ENCODE results near the gene UTP14C. TPM values are rescaled to one million over a fixed set of nuclear protein-coding genes. Genes with fewer than 3 reads are reported as not detected.

Gene UTP14C
- total and polyA plus RNA-seq, 4 donors: 2.8 to 26.8 (median 11.5) TPM

DNA sequence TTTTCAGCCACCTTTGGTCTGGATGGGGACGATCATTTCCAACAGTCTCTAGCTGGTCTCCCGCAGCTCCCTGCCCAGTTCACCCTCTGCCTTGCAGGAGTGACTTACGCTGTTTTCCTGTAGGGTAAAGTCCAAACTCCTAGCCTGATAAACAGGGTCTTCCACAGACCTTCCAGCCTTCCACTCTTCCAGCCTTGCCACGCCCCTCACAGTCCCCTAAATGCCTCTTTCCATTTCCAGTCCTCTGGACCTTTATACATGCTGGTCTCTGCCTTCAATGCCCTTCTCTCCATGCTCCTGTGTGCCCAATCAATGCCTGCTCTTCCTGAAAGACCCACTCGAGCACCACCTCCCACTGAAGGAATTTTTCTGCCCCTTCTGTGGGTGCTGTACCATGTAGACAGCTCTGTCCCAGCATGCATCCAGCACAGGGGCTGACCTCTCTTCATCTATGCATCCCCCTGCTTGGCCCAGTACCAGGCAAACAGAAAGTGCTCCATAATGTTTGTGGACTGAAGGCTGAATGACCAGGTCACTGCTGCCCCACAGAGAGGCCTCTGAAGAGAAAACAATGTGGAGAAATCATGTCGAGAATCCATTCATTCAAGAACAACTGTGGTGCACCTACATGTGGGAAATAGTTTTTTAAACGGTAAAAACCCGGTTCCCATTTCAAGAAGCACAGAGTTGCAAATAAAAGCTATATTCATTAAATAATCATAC, 17.8 kb upstream of the UTP14C start:
- ATAC-seq (ENCODE audit: insufficient read depth, low FRiP score) (no peak), DNase-seq (no peak)
- H3K9me3 ChIP-seq (ENCODE audit: control insufficient read depth in 4 of 4, insufficient read depth in 3 of 4, low read length in 3 of 4): no peaks in the 10 kb centered on the region
- WGBS, 2 donors: 87 to 93% methylated on average over 8 of the region's 8 CpGs
- H3K4me3 ChIP-seq: no peak overlapping the region
- H3K36me3 ChIP-seq (ENCODE audit: control insufficient read depth in 4 of 4, insufficient read depth in 4 of 4, low read length in 4 of 4): no peaks in the 10 kb centered on the region
- H3K9ac ChIP-seq (ENCODE audit: insufficient read depth in 1 of 2, low read length in 2 of 2): no peak overlapping the region
- no peaks in the 10 kb centered on the region for H3K27me3 ChIP-seq (ENCODE audit: control insufficient read depth in 3 of 3, insufficient read depth in 3 of 3, low read length in 2 of 3)
- H3K27ac ChIP-seq (ENCODE audit: low read depth in 1 of 2, low read length in 1 of 2): no peak overlapping the region
- H3K4me1 ChIP-seq (ENCODE audit: control insufficient read depth in 5 of 5, insufficient read depth in 5 of 5, low read length in 5 of 5): peaks cover 3 to 12% (median 7%) of the 10 kb centered on the region in 5 donors
- TF ChIP-seq CTCF (IDR thresholded peaks at IDR 0.05; ENCODE audit: control extremely low read depth, extremely low read depth): no peak

DNA sequence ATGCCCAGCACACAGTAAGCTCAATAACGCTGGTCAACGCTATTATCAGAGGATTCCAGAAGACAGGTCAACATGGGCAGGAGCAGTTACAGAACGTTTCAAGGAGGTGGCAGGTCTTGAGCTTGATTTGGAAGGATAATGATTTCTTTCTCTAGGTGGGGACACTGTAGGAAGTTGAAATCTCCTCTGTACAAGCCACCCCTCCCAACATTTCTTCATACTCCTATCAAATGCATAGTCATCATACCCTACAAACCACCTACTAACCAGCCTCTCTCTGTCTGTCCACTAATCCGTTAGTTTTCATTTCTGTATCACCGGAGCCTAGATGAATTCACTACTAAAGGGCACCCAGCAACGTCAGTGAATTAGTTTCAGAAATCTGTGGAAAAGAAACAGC, 14.5 kb upstream of the UTP14C start:
- Histone ChIP-seq H3K9ac (ENCODE audit: insufficient read depth in 1 of 2, low read length in 2 of 2) (peak overlapping the region in 1 of 2 donors; percentile 1), H3K4me3 (no peak overlapping the region), H3K36me3 (ENCODE audit: control insufficient read depth in 4 of 4, insufficient read depth in 4 of 4, low read length in 4 of 4) (no peaks in the 10 kb centered on the region), H3K27ac (ENCODE audit: low read depth in 1 of 2, low read length in 1 of 2) (no peak overlapping the region), H3K9me3 (ENCODE audit: control insufficient read depth in 4 of 4, insufficient read depth in 3 of 4, low read length in 3 of 4) (no peaks in the 10 kb centered on the region), H3K4me1 (ENCODE audit: control insufficient read depth in 5 of 5, insufficient read depth in 5 of 5, low read length in 5 of 5) (peaks cover 3 to 22% (median 10%) of the 10 kb centered on the region in 5 donors), H3K27me3 (ENCODE audit: control insufficient read depth in 3 of 3, insufficient read depth in 3 of 3, low read length in 2 of 3) (no peaks in the 10 kb centered on the region)
- no peak for ATAC-seq (ENCODE audit: insufficient read depth, low FRiP score)
- 66 to 76% methylated on average over 6 of the region's 6 CpGs for WGBS, 2 donors
- no peak for TF ChIP-seq CTCF (IDR thresholded peaks at IDR 0.05; ENCODE audit: control extremely low read depth, extremely low read depth)
- DNase-seq: no peak

- H3K27ac ChIP-seq (ENCODE audit: low read depth in 1 of 2, low read length in 1 of 2): peak within 1 kb of the TSS; percentile 85 to 90
- ATAC-seq (ENCODE audit: insufficient read depth, low FRiP score) (no peak), DNase-seq (peak in 2 of 3 donors; percentile 45 to 46)
- peaks cover 3 to 22% (median 10%) of the 10 kb centered on the region in 5 donors for H3K4me1 ChIP-seq (ENCODE audit: control insufficient read depth in 5 of 5, insufficient read depth in 5 of 5, low read length in 5 of 5)
- peak within 1 kb of the TSS; percentile 98 for H3K4me3 ChIP-seq
- H3K27me3 ChIP-seq (ENCODE audit: control insufficient read depth in 3 of 3, insufficient read depth in 3 of 3, low read length in 2 of 3): no peaks in the 10 kb centered on the region
- H3K9ac ChIP-seq (ENCODE audit: insufficient read depth in 1 of 2, low read length in 2 of 2): peak within 1 kb of the TSS; percentile 78
- whole genome bisulfite sequencing, 2 donors: 4% methylated on average over 44 to 46 of the region's 46 CpGs
- no peaks in the 10 kb centered on the region for H3K36me3 ChIP-seq (ENCODE audit: control insufficient read depth in 4 of 4, insufficient read depth in 4 of 4, low read length in 4 of 4)
- no peaks in the 10 kb centered on the region for H3K9me3 ChIP-seq (ENCODE audit: control insufficient read depth in 4 of 4, insufficient read depth in 3 of 4, low read length in 3 of 4)
- no peak for TF ChIP-seq CTCF (IDR thresholded peaks at IDR 0.05; ENCODE audit: control extremely low read depth, extremely low read depth)
Observed at GRCh38 chr13:52010890-52011631, 13.4 kb upstream of the UTP14C start, which contains the start of gene ATP7B. Gene ATP7B (minus strand): TSS chr13:52011450. CDS start chr13:52011337, 113 bp downstream.
